Fibroblast of pulmonary artery (primary cell): Measurements from ENCODE around the gene USP7.

Experiments used
- DNase-seq: peaks from one replicate; pipeline ENCODE4 v3.0.0-alpha.2; 2010; ENCODE audit warnings: low read depth
- H3K4me3 ChIP-seq: replicated peaks from 2 replicates; pipeline ENCODE4 v1.5.1; 2011; ENCODE audit warnings: low read depth, mild to moderate bottlenecking, control low read depth, low read length, moderate library complexity
- TF ChIP-seq, protein P1 (sequence below): IDR thresholded peaks from 2 replicates; pipeline ENCODE4 v1.5.1; 2011; ENCODE audit warnings: mild to moderate bottlenecking, control low read depth, low read length, inconsistent platforms; ENCODE audit errors: missing control alignments

Gene USP7

DNA sequence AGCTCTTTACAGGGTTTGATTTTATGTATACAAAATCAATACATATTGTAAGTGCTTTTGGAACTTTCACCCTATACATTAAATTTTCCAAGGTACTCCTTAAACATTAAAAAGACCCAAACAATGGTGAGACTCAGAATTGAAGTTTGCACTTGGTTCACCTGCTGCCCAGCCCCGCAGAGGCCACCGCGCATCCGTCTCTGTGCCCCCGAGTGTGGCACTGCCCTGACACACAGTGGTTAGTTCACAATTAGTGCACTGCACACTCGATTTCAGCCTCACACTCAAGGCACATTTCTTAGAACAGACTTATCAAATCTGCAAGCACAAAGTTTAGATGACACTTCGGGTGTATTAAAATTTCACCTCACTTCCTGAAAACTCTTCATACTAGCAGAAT, 38.3 kb downstream of the USP7 start:
- no peak overlapping the region for H3K4me3 ChIP-seq
- TF ChIP-seq, protein P1, sequence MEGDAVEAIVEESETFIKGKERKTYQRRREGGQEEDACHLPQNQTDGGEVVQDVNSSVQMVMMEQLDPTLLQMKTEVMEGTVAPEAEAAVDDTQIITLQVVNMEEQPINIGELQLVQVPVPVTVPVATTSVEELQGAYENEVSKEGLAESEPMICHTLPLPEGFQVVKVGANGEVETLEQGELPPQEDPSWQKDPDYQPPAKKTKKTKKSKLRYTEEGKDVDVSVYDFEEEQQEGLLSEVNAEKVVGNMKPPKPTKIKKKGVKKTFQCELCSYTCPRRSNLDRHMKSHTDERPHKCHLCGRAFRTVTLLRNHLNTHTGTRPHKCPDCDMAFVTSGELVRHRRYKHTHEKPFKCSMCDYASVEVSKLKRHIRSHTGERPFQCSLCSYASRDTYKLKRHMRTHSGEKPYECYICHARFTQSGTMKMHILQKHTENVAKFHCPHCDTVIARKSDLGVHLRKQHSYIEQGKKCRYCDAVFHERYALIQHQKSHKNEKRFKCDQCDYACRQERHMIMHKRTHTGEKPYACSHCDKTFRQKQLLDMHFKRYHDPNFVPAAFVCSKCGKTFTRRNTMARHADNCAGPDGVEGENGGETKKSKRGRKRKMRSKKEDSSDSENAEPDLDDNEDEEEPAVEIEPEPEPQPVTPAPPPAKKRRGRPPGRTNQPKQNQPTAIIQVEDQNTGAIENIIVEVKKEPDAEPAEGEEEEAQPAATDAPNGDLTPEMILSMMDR, result no peak
- DNase-seq, result no peak

DNA sequence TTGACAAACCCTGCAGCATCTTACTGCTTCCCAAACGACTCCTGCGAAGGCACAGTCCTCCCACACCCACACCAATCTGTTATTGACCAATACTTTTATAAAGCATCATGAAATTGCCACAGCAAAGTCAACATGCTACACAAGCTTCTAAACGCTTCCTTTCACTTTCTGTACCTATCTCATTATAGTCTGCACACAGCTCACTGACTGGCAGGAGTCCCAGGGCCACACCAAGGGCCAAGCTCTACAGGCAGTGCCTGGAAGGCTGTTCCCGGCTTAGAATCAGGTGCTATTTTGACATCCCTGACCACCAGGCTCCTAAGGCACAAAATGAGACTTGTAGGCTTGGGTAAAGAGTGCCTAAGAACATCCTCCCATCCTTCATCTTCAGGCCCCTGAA, 39.5 kb downstream of the USP7 start:
- TF ChIP-seq, protein P1, result no peak
- no peak for DNase-seq
- H3K4me3 ChIP-seq, result no peak overlapping the region

DNA sequence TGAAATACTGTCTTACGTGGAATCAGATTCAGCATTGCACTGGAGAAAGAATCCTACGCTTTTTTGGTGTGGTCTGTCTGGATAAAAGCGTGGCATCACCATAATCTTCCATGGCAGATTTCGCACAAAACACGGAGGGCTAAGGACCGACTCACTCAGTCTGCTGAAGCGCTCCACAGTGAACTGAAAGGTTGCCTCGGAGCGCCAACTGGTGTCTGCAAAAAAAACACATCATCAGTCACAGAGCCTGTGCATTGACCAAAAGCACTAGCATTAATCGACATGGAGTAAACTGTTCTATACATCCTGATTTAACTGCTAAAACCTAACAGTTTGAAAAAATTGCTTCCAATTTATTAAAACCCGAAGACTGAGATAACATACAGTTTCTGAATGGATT, 40.5 kb downstream of the USP7 start:
- DNase-seq, result no peak
- TF ChIP-seq, protein P1, result no peak
- no peak overlapping the region for H3K4me3 ChIP-seq

DNA sequence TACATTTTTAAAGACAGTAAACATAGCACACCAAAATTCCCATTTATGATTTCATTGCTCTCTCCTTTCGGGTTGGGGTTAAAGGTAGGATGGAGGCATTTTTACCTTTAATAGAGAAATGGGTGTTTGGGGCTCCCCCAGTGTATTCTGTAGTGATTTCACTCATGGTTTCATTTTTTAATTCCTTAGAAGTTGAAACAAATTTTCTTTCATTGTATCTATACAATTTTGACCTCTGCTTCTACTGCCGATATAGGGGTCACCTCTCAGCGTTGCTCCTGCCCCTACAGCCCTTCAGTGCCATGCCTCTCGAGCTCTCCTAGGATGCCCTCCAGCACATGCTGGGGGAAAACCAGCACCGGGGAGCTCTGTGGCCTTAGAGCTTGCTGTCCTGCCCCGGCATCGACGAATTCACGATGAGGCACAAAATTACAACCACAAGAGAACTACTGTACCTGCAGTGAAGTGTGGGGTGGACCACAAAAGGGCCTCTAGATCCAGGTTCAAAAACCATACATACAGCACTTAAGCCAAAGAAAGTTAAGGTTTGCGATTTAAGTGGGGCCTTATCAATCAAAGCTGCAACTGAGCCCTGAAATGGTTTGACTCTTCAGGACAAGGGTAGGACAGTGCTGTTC, 42.2 kb downstream of the USP7 start:
- TF ChIP-seq, protein P1, result no peak
- H3K4me3 ChIP-seq, result no peak overlapping the region
- no peak for DNase-seq

DNA sequence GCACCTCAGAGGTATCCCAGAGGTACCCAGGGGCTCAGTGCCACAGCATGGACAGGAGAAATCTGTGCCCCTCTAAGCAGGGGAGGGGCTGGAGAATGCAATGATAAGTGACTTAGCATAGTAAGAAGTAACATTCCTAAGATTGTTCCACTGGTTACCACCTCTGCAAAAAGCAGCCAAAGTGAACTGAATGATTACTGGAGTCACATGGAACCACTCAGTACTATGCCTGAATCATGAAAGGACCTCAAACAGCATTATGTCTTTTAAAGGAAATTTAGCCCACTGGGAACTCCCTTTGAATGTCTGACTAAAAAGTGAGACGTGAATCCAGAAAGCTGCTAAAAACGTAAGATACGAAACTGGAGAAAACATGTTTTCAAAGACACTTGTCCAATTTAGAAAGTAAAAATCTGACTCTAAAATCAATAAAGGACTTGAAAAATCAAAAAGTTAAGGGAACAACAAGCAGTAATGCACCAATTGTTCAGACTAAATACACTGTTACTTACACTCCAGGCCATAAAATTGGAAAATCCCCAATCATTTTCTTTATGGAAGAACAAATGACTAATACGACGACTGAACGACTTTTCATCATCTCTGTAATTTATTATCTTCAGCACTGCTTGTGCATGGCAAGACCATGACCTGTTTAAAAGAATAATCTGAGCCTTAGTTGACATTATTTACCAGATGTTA, 42.9 kb downstream of the USP7 start:
- TF ChIP-seq, protein P1, result no peak
- H3K4me3 ChIP-seq, result no peak overlapping the region
- no peak for DNase-seq

DNA sequence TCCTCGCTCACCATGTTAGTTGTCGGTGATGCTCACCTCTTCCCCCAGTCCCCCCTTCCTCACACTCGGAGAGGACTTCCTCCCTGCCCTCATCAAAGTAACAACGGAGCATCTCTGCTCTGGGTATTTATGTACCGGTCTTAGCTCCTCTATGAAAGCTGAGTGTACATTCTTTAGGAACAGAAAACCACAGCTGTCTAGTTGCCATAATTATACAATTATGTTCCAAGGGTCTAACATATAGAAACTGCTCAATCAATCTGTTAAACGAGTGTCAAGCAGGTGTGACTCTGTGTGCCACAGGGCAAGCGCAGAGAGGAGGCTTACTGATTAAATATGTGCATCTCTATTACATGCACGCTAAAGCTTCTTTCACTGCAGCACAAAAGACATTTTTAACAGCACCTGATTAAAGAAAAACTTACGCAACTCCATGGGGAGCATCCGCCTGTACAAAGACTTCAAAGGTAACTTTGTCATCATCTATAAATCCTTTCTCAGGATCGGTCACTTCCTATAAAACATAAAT, 43.7 kb downstream of the USP7 start:
- no peak for DNase-seq
- TF ChIP-seq, protein P1, result no peak
- no peak overlapping the region for H3K4me3 ChIP-seq
